HG02642 (cell line): ENCODE measurements around the gene ZBTB20.
"Not testable (repeated sequence)": the region's sequence is repeated elsewhere in the genome, so short reads cannot be mapped to it uniquely, and the experiment has no call there.

Experiments
- ATAC-seq: cut with Tn5 transposase; IDR thresholded peaks from one replicate; pipeline ENCODE4 v1.9.1; 2021; ENCODE audit warnings: mild to moderate bottlenecking; ENCODE audit not compliant: unreplicated experiment, poor library complexity

ZBTB20 gene

DNA sequence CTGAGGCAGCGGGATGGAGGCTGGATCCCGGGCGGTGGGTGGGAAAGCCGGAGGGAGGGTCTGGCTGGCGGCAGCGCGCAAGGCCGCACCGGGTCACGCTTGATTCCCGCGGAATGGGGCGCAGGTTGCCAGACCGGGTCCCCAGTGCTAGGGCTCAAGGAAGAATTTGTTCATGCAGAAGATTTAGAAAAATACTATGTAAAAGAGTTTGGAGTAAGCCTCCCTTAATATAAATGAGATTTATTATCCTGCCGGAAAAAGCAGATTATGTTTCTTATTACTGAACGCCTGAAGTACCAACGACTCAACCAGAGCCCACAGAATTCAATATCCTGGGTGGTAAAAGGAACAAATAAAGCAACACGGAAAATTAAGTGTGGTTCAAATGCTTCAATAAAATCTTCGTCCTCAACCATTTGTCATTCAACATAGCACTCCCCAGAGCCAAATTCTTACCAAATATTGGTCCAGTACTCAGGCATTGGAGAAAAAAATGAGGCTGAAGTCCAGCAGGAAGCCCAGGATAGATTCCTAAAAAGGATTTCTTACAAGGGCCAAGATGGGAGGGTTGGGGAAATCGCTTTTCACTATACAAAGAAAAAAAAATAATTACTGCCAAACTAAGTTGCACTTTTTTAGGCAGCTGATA lies 1.2 kb upstream of the ZBTB20 start:
- no peak for ATAC-seq

DNA sequence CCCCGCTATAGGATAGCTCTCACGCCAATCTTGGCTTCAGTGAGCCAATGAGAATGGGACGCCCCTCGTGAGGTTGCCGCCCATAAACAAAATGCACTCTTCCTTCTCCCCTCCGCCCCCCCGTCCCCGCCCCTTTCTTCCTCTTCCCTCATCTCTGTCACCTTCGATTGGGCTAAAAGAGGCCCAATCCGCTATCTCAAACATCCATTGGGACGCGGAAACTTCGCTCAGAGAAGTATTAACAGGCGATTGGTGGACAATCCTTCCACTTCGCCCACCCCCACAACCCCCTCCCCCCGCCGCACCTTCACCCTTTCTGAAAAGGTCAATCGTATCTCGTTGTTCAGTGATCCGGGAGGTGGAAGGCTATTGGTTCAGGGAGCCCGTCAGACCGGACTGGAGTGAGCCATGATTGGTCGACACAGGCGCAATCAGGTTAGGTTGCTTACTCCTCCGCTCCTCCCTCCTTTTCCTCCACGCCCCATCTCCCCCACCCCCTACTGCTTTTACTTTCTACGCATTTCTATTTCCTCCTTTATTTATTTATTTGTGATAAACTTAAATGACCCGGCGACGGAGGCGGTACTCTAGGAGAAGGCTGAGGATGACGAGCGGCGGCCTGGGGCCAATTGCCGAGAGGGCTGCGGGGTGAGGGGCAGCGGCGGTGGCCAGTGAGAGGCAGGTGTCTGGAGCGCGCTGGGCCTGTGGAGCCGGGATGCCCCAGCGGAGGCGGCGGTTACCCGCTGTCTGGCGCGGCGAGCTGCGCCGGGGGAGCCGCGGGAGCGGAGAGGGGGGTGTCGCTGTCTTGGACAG lies 447 bp upstream of the ZBTB20 start:
- ATAC-seq: peak; percentile 80

GRCh38 chr3:115146032-115146417 lies 1.1 kb downstream of the ZBTB20 start:
- ATAC-seq: no peak

- peak; percentile 66 for ATAC-seq
Measured at GRCh38 chr3:115141033-115141757, 5.9 kb downstream of the ZBTB20 start.

DNA sequence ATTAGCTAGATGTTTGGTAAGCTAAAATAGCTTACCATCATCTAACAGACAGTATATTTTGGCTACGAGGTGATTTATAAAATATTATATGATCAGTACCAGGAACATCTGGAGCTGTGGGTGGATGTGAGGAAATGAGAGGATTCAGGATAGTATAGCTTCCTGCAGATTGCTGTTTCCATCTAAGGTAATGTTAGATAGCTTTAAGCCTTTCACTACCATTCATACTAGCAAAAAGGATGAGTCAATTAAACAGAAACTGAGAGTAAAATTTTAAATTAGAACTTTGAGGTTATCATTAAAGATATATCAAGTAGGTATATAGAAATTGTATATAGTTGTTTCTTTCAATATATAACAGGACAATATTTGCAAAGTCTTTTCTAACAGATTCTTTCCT lies 8.0 kb downstream of the ZBTB20 start:
- ATAC-seq: no peak

- no peak for ATAC-seq
Measured at GRCh38 chr3:115134648-115135347, 12.3 kb downstream of the ZBTB20 start.

DNA sequence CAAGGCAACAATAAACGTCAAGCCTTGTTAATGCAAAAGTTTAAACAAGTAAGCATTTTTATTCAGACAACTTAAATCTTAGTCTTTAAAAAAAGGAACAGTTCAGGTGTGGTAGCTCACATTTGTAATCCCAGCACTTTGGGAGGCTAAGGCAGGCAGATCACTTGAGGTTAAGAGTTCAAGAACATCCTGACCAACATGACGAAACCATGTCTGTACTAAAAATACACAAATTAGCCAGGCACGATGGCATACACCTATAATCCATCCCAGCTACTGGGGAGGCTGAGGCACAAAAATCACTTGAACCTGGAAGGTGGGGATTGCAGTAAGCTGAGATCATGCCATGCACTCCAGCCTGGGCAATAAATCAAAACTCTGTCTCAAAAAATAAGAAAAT lies 19.9 kb downstream of the ZBTB20 start:
- no peak for ATAC-seq

- no peak for ATAC-seq
Measured at GRCh38 chr3:115120597-115120996, 26.5 kb downstream of the ZBTB20 start.

GRCh38 chr3:115113367-115113766 lies 33.7 kb downstream of the ZBTB20 start:
- ATAC-seq: no peak

GRCh38 chr3:115111632-115112031 lies 35.5 kb downstream of the ZBTB20 start:
- no peak for ATAC-seq

- no peak for ATAC-seq
Measured at GRCh38 chr3:115110830-115111229, 36.3 kb downstream of the ZBTB20 start.

- not testable (repeated sequence) for ATAC-seq
Measured at GRCh38 chr3:115110066-115110465, 37.0 kb downstream of the ZBTB20 start.

DNA sequence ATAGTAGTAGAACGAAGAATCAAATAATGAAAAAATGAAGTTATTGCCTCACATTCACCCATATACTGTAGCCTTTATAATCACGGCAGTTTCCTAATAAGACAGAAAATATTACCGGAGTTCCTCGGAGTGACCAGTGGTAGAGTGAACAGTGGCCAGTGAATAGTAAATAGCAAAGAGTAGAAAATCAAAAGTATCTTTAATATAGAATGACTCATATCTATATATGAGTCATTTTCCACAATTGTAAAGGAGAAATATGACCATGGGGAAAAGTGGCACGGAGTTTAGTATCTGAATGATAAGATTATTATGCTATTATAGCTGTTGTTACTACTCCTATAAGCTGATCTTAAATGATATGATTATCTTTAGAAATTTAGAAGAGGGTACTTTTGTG lies 38.5 kb downstream of the ZBTB20 start:
- ATAC-seq: no peak

GRCh38 chr3:115102046-115102445 lies 45.0 kb downstream of the ZBTB20 start:
- ATAC-seq: no peak

GRCh38 chr3:115100806-115101205 lies 46.3 kb downstream of the ZBTB20 start:
- ATAC-seq: no peak

GRCh38 chr3:115099986-115100571 lies 47.0 kb downstream of the ZBTB20 start:
- peak; percentile 73 for ATAC-seq

- no peak for ATAC-seq
Measured at GRCh38 chr3:115099134-115099985, 47.7 kb downstream of the ZBTB20 start.

- no peak for ATAC-seq
Measured at GRCh38 chr3:115098354-115099073, 48.6 kb downstream of the ZBTB20 start.

- ATAC-seq: no peak
Measured at GRCh38 chr3:115095236-115095635, 51.9 kb downstream of the ZBTB20 start.
